ENCODE results near the gene CTNND2.

The CTNND2 gene

GRCh38 chr5:11596185-11596584, 308.1 kb downstream of the CTNND2 start:
- DNase-seq (ENCODE audit: insufficient read length, low spot score), result no peak
- no peak for FAIRE-seq
- TF ChIP-seq POLR2A (IDR thresholded peaks at IDR 0.05; ENCODE audit: low read depth, low read length), result no peak

GRCh38 chr5:11595045-11595444, 309.2 kb downstream of the CTNND2 start:
- no peak for TF ChIP-seq POLR2A (IDR thresholded peaks at IDR 0.05; ENCODE audit: low read depth, low read length)
- DNase-seq (ENCODE audit: insufficient read length, low spot score) (no peak), FAIRE-seq (no peak)

- DNase-seq (ENCODE audit: insufficient read length, low spot score), result no peak
- no peak for TF ChIP-seq POLR2A (IDR thresholded peaks at IDR 0.05; ENCODE audit: low read depth, low read length)
- FAIRE-seq, result no peak
Observed at GRCh38 chr5:11594021-11594420, 310.2 kb downstream of the CTNND2 start.

GRCh38 chr5:11590475-11590874, 313.8 kb downstream of the CTNND2 start:
- no peak for TF ChIP-seq POLR2A (IDR thresholded peaks at IDR 0.05; ENCODE audit: low read depth, low read length)
- FAIRE-seq, result no peak
- DNase-seq (ENCODE audit: insufficient read length, low spot score), result no peak

- DNase-seq (ENCODE audit: insufficient read length, low spot score) (no peak), FAIRE-seq (no peak)
- no peak for TF ChIP-seq POLR2A (IDR thresholded peaks at IDR 0.05; ENCODE audit: low read depth, low read length)
Observed at GRCh38 chr5:11588803-11589202, 315.4 kb downstream of the CTNND2 start.

GRCh38 chr5:11584017-11584416, 320.2 kb downstream of the CTNND2 start:
- DNase-seq (ENCODE audit: insufficient read length, low spot score) (peak; percentile 2), FAIRE-seq (no peak)
- TF ChIP-seq POLR2A (IDR thresholded peaks at IDR 0.05; ENCODE audit: low read depth, low read length), result no peak

- FAIRE-seq (no peak), DNase-seq (ENCODE audit: insufficient read length, low spot score) (no peak)
- TF ChIP-seq POLR2A (IDR thresholded peaks at IDR 0.05; ENCODE audit: low read depth, low read length), result no peak
Observed at GRCh38 chr5:11579351-11579750, 324.9 kb downstream of the CTNND2 start.

GRCh38 chr5:11574787-11575186, 329.5 kb downstream of the CTNND2 start:
- DNase-seq (ENCODE audit: insufficient read length, low spot score) (no peak), FAIRE-seq (no peak)
- no peak for TF ChIP-seq POLR2A (IDR thresholded peaks at IDR 0.05; ENCODE audit: low read depth, low read length)

- no peak for TF ChIP-seq POLR2A (IDR thresholded peaks at IDR 0.05; ENCODE audit: low read depth, low read length)
- DNase-seq (ENCODE audit: insufficient read length, low spot score) (no peak), FAIRE-seq (no peak)
Observed at GRCh38 chr5:11573140-11573992, 330.9 kb downstream of the CTNND2 start.

- FAIRE-seq, result no peak
- DNase-seq (ENCODE audit: insufficient read length, low spot score), result no peak
- TF ChIP-seq POLR2A (IDR thresholded peaks at IDR 0.05; ENCODE audit: low read depth, low read length), result no peak
Observed at GRCh38 chr5:11564706-11565105, 339.5 kb downstream of the CTNND2 start.

- no peak for FAIRE-seq
- DNase-seq (ENCODE audit: insufficient read length, low spot score), result no peak
- TF ChIP-seq POLR2A (IDR thresholded peaks at IDR 0.05; ENCODE audit: low read depth, low read length), result no peak
Observed at GRCh38 chr5:11563822-11564221, 340.4 kb downstream of the CTNND2 start.

- DNase-seq (ENCODE audit: insufficient read length, low spot score), result no peak
Observed at GRCh38 chr5:11560915-11561697, 343.1 kb downstream of the CTNND2 start.

GRCh38 chr5:11557063-11557462, 347.2 kb downstream of the CTNND2 start:
- FAIRE-seq (no peak), DNase-seq (ENCODE audit: insufficient read length, low spot score) (no peak)
- no peak for TF ChIP-seq POLR2A (IDR thresholded peaks at IDR 0.05; ENCODE audit: low read depth, low read length)

More at GRCh38 chr5:11560915-11561697, 343.1 kb downstream of the CTNND2 start:
- FAIRE-seq, result no peak
- no peak for TF ChIP-seq POLR2A (IDR thresholded peaks at IDR 0.05; ENCODE audit: low read depth, low read length)

- TF ChIP-seq POLR2A (IDR thresholded peaks at IDR 0.05; ENCODE audit: low read depth, low read length), result no peak
- FAIRE-seq (no peak), DNase-seq (ENCODE audit: insufficient read length, low spot score) (no peak)
Observed at GRCh38 chr5:11555171-11555570, 349.1 kb downstream of the CTNND2 start.

GRCh38 chr5:11547730-11548129, 356.5 kb downstream of the CTNND2 start:
- FAIRE-seq, result no peak

More at GRCh38 chr5:11547730-11548129, 356.5 kb downstream of the CTNND2 start:
- no peak for TF ChIP-seq POLR2A (IDR thresholded peaks at IDR 0.05; ENCODE audit: low read depth, low read length)
- DNase-seq (ENCODE audit: insufficient read length, low spot score), result no peak

All from H54 (cell line).